ENCODE measurements around the gene MTHFD2L.

GRCh38 chr4:74339501-74339900 lies 181.6 kb downstream of the MTHFD2L start:
- TF ChIP-seq CTCF (IDR thresholded peaks at IDR 0.05) (no peak), POLR2A (IDR thresholded peaks at IDR 0.05) (no peak)

Measured in testis (tissue), 2 donors.